ENCODE results near the gene FGF14. TPM values are rescaled to one million over a fixed set of nuclear protein-coding genes. Genes with fewer than 3 reads are reported as not detected.

The FGF14 gene
- total RNA-seq, 1 donor from 2014 or later = 1.4 TPM

GRCh38 chr13:102346769-102347168, 55.1 kb downstream of the FGF14 start:
- no peak overlapping the region for H3K27ac ChIP-seq
- H3K9me3 Mint-ChIP-seq = no peaks in the 10 kb centered on the region
- H3K27ac Mint-ChIP-seq = no peak overlapping the region
- no peak overlapping the region for H3K4me2 ChIP-seq
- DNase-seq (ENCODE audit: low spot score) = no peak
- no peaks in the 10 kb centered on the region for H4K20me1 ChIP-seq (ENCODE audit: low read depth)
- peaks cover 13% of the 10 kb centered on the region for H3K4me1 Mint-ChIP-seq
- H3K4me1 ChIP-seq = peaks cover 13% of the 10 kb centered on the region
- no peaks in the 10 kb centered on the region for H3K79me2 ChIP-seq (ENCODE audit: low read depth)
- H3K4me3 Mint-ChIP-seq = no peak overlapping the region
- TF ChIP-seq, protein P1, sequence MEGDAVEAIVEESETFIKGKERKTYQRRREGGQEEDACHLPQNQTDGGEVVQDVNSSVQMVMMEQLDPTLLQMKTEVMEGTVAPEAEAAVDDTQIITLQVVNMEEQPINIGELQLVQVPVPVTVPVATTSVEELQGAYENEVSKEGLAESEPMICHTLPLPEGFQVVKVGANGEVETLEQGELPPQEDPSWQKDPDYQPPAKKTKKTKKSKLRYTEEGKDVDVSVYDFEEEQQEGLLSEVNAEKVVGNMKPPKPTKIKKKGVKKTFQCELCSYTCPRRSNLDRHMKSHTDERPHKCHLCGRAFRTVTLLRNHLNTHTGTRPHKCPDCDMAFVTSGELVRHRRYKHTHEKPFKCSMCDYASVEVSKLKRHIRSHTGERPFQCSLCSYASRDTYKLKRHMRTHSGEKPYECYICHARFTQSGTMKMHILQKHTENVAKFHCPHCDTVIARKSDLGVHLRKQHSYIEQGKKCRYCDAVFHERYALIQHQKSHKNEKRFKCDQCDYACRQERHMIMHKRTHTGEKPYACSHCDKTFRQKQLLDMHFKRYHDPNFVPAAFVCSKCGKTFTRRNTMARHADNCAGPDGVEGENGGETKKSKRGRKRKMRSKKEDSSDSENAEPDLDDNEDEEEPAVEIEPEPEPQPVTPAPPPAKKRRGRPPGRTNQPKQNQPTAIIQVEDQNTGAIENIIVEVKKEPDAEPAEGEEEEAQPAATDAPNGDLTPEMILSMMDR (IDR thresholded peaks at IDR 0.05) = no peak
- TF ChIP-seq EZH2 (IDR thresholded peaks at IDR 0.05) (no peak), EZH2phosphoT487 (IDR thresholded peaks at IDR 0.05) (no peak)
- no peaks in the 10 kb centered on the region for H3F3A ChIP-seq (ENCODE audit: low read depth)
- H3K36me3 ChIP-seq = no peaks in the 10 kb centered on the region
- no peaks in the 10 kb centered on the region for H3K36me3 Mint-ChIP-seq
- H3K4me3 ChIP-seq = no peak overlapping the region
- no peak overlapping the region for H3K9ac ChIP-seq
- H3K27me3 ChIP-seq = no peaks in the 10 kb centered on the region
- peaks cover 2% of the 10 kb centered on the region for H3K27me3 Mint-ChIP-seq (ENCODE audit: insufficient read depth, low read depth)
- H3K9me3 ChIP-seq (ENCODE audit: low read depth) = no peaks in the 10 kb centered on the region
- H2AFZ ChIP-seq (replicated peaks) = no peak overlapping the region

GRCh38 chr13:102344410-102344809, 57.4 kb downstream of the FGF14 start:
- DNase-seq (ENCODE audit: low spot score) = no peak
- H3K9me3 ChIP-seq (ENCODE audit: low read depth) = no peaks in the 10 kb centered on the region
- H3K27me3 ChIP-seq = no peaks in the 10 kb centered on the region
- no peak overlapping the region for H3K4me3 ChIP-seq
- TF ChIP-seq, protein P1 (IDR thresholded peaks at IDR 0.05) = no peak
- no peak for TF ChIP-seq EZH2phosphoT487 (IDR thresholded peaks at IDR 0.05)
- no peak for TF ChIP-seq EZH2 (IDR thresholded peaks at IDR 0.05)
- H3F3A ChIP-seq (ENCODE audit: low read depth) = no peaks in the 10 kb centered on the region
- H3K27ac ChIP-seq = no peak overlapping the region
- peaks cover 13% of the 10 kb centered on the region for H3K4me1 ChIP-seq
- no peak overlapping the region for H2AFZ ChIP-seq (replicated peaks)
- no peaks in the 10 kb centered on the region for H3K79me2 ChIP-seq (ENCODE audit: low read depth)
- H3K4me2 ChIP-seq = no peak overlapping the region
- Mint-ChIP-seq H3K36me3 (no peaks in the 10 kb centered on the region), H3K9me3 (no peaks in the 10 kb centered on the region), H3K27me3 (ENCODE audit: insufficient read depth, low read depth) (peaks cover 2% of the 10 kb centered on the region), H3K4me1 (peaks cover 13% of the 10 kb centered on the region), H3K27ac (no peak overlapping the region), H3K4me3 (no peak overlapping the region)
- H3K36me3 ChIP-seq = no peaks in the 10 kb centered on the region
- no peak overlapping the region for H3K9ac ChIP-seq
- no peaks in the 10 kb centered on the region for H4K20me1 ChIP-seq (ENCODE audit: low read depth)

- Mint-ChIP-seq H3K27me3 (ENCODE audit: insufficient read depth, low read depth) (no peaks in the 10 kb centered on the region), H3K9me3 (no peaks in the 10 kb centered on the region), H3K27ac (no peak overlapping the region), H3K4me3 (no peak overlapping the region), H3K4me1 (no peaks in the 10 kb centered on the region), H3K36me3 (peaks cover 1% of the 10 kb centered on the region)
- Histone ChIP-seq H3K4me1 (no peaks in the 10 kb centered on the region), H3K4me2 (no peak overlapping the region), H3K36me3 (no peaks in the 10 kb centered on the region), H3K27ac (no peak overlapping the region), H3K4me3 (no peak overlapping the region), H3K9ac (no peak overlapping the region), H3K79me2 (ENCODE audit: low read depth) (no peaks in the 10 kb centered on the region), H3K27me3 (no peaks in the 10 kb centered on the region), H4K20me1 (ENCODE audit: low read depth) (no peaks in the 10 kb centered on the region), H3K9me3 (ENCODE audit: low read depth) (no peaks in the 10 kb centered on the region), H3F3A (ENCODE audit: low read depth) (no peaks in the 10 kb centered on the region), H2AFZ (replicated peaks) (no peak overlapping the region)
- no peak for TF ChIP-seq EZH2 (IDR thresholded peaks at IDR 0.05)
- no peak for TF ChIP-seq EZH2phosphoT487 (IDR thresholded peaks at IDR 0.05)
- TF ChIP-seq, protein P1 (IDR thresholded peaks at IDR 0.05) = no peak
- DNase-seq (ENCODE audit: low spot score) = peak; percentile 21
Observed at GRCh38 chr13:102333320-102334198, 68.3 kb downstream of the FGF14 start.

All from neural progenitor cell (in vitro differentiated cells).